GM12878 (cell line): ENCODE data around the gene ESR2. TPM values are rescaled to one million over a fixed set of nuclear protein-coding genes. Genes with fewer than 3 reads are reported as not detected.

Experiments used
- ATAC-seq: fragments of 200-7000 bp; cut with Tn5 transposase; 3 replicates; pipeline ENCODE4 v1.9.1; 2020; ENCODE audit warnings: mild to moderate bottlenecking, moderate library complexity
- BruUV-seq: library from RNA; stranded (reverse); fragments of 400-500 nt; replicated peaks from 2 replicates; lab custom pipeline; 2021; lab: Mats Ljungman, UMichigan
- CTCF ChIA-PET: fragments of 300-600 bp; sonication (Branson Sonifier 250); formaldehyde crosslinking; extraction: SDS; loops from one replicate; lab custom pipeline; 2021; ENCODE audit warnings: inconsistent platforms; lab: Yijun Ruan, JAX
- POLR2A ChIA-PET: fragments of 350-600 bp; formaldehyde crosslinking; extraction: SDS; loops from one replicate; lab custom pipeline; 2021; ENCODE audit warnings: inconsistent platforms; lab: Charles Lee
- RAD21 ChIA-PET: fragments of 300-600 bp; sonication (Branson Sonifier 250); formaldehyde crosslinking; loops from one replicate; lab custom pipeline; 2023; ENCODE audit warnings: antibody characterized with exemption; ENCODE audit not compliant: unreplicated experiment; lab: Charles Lee
- SMC1A ChIA-PET: fragments of 300-600 bp; sonication (Branson Sonifier 250); formaldehyde crosslinking; loops from one replicate; lab custom pipeline; 2023; ENCODE audit not compliant: unreplicated experiment, uncharacterized antibody; lab: Charles Lee
- DNase-seq: peaks from one replicate; pipeline ENCODE4 v3.0.0-alpha.2; 2011; ENCODE audit warnings: low read depth, low spot score
- FAIRE-seq: peaks from 3 replicates; lab custom pipeline; 2011; peaks lifted over from hg19 to GRCh38; lab: Jason Lieb, UNC
- H2AFZ ChIP-seq: 2 replicates; pipeline ENCODE4 v1.6.0; 2011; ENCODE audit warnings: low read depth, low read length, control low read depth; ENCODE audit not compliant: control insufficient read depth
- H3K27ac ChIP-seq: 2 replicates; pipeline ENCODE4 v1.5.1; 2011; ENCODE audit warnings: control low read depth; ENCODE audit not compliant: control insufficient read depth, insufficient read depth
- H3K27me3 ChIP-seq, 2 experiments: replicated peaks in 1 of 2; 2 replicates each; pipeline versions ENCODE4 v1.6.0 to v1.6.1; 2011; ENCODE audit warnings: low read length in 1 of 2; ENCODE audit not compliant: control insufficient read depth in 2 of 2, insufficient read depth in 2 of 2
- H3K36me3 ChIP-seq, 2 experiments: 2 replicates each; pipeline ENCODE4 v1.5.1; 2011; ENCODE audit warnings: low read length in 1 of 2; ENCODE audit not compliant: control insufficient read depth in 2 of 2, insufficient read depth in 2 of 2
- H3K4me1 ChIP-seq: 2 replicates; pipeline ENCODE4 v1.6.1; 2011; ENCODE audit warnings: mild to moderate bottlenecking, low read length, moderate library complexity, mixed read lengths; ENCODE audit not compliant: control insufficient read depth, insufficient read depth
- H3K4me2 ChIP-seq: 2 replicates; pipeline ENCODE4 v1.6.0; 2011; ENCODE audit warnings: control low read depth; ENCODE audit not compliant: control insufficient read depth, insufficient read depth
- H3K4me3 ChIP-seq: fragments of 200-600 bp; sonication (generic); 2 replicates; pipeline ENCODE4 v1.5.1; 2016
- H3K79me2 ChIP-seq: 2 replicates; pipeline ENCODE4 v1.6.0; 2011; ENCODE audit warnings: low read length; ENCODE audit not compliant: control insufficient read depth, insufficient read depth
- H3K9ac ChIP-seq: 2 replicates; pipeline ENCODE4 v1.8.0; 2011; ENCODE audit warnings: low read length, control low read depth, mixed read lengths; ENCODE audit not compliant: control insufficient read depth, insufficient read depth
- H3K9me3 ChIP-seq: replicated peaks from 3 replicates; pipeline ENCODE4 v1.5.1; 2011; ENCODE audit warnings: mild to moderate bottlenecking, low read length; ENCODE audit not compliant: control insufficient read depth, insufficient read depth
- H4K20me1 ChIP-seq: 2 replicates; pipeline ENCODE4 v1.6.0; 2011; ENCODE audit not compliant: control insufficient read depth, insufficient read depth
- BRCA1 ChIP-seq: IDR thresholded peaks from 2 replicates; pipeline ENCODE4 v1.6.1; 2011; ENCODE audit warnings: low read depth, low read length, improper control_type of control experiment
- CBFB ChIP-seq: IDR thresholded peaks from 2 replicates; pipeline ENCODE4 v1.6.1; 2016; ENCODE audit warnings: antibody characterized with exemption, low read depth
- HDAC2 ChIP-seq: fragments of 200-600 bp; sonication (generic); IDR thresholded peaks from 2 replicates; pipeline ENCODE4 v1.6.1; 2017
- MAX ChIP-seq: IDR thresholded peaks from 2 replicates; pipeline ENCODE4 v1.6.1; 2012; ENCODE audit warnings: low read depth, low read length, improper control_type of control experiment
- NR2C2 ChIP-seq: IDR thresholded peaks from 2 replicates; pipeline ENCODE4 v1.6.1; 2011; ENCODE audit warnings: borderline replicate concordance, low read depth; ENCODE audit not compliant: control insufficient read depth, insufficient read length
- POU2F2 ChIP-seq: IDR thresholded peaks from 3 replicates; pipeline ENCODE4 v1.6.1; 2011; ENCODE audit warnings: low read depth, mild to moderate bottlenecking, low read length, borderline replicate concordance
- SIX5 ChIP-seq: IDR thresholded peaks from 2 replicates; pipeline ENCODE4 v1.6.1; 2011; ENCODE audit warnings: mild to moderate bottlenecking, low read depth, low read length, moderate library complexity; ENCODE audit not compliant: severe bottlenecking
- SUZ12 ChIP-seq: fragments of 200-600 bp; sonication (generic); IDR thresholded peaks from one replicate; pipeline ENCODE4 v1.6.1; 2018; ENCODE audit warnings: antibody characterized with exemption, mild to moderate bottlenecking; ENCODE audit not compliant: unreplicated experiment
- TCF12 ChIP-seq: IDR thresholded peaks from 2 replicates; pipeline ENCODE4 v1.6.1; 2011; ENCODE audit warnings: low read depth, mild to moderate bottlenecking, low read length
- WRNIP1 ChIP-seq: IDR thresholded peaks from 2 replicates; pipeline ENCODE4 v1.6.1; 2011; ENCODE audit warnings: low read depth, low read length, improper control_type of control experiment, borderline replicate concordance
- ZNF687 ChIP-seq: fragments of 450-650 bp; IDR thresholded peaks from 2 replicates; pipeline ENCODE4 v1.6.1; 2017; ENCODE audit warnings: mild to moderate bottlenecking, moderate library complexity
- WGBS: methylation state at CpG from one replicate; pipeline ENCODE4 v1.1.6; 2016; ENCODE audit warnings: low lambda C conversion rate; ENCODE audit not compliant: insufficient replicate concordance, insufficient coverage; ENCODE audit errors: missing lambda C conversion rate; 5-methylcytosine and 5-hydroxymethylcytosine counted together
- in situ Hi-C: fragments of 300-500 bp; cut with MboI; formaldehyde crosslinking; loops from 9 replicates; pipeline ENCODE4 v1.14.3; 2018; ENCODE audit warnings: mixed read lengths
- intact Hi-C: fragments of 100-400 bp; cut with micrococcal nuclease; formaldehyde crosslinking; loops from one replicate; pipeline ENCODE4 v1.14.2; 2022; ENCODE audit not compliant: unreplicated experiment
- polyA plus RNA-seq, 11 experiments: library from polyadenylated mRNA; depleted of rRNA in 4 of 11; unstranded in 6 of 11; stranded (reverse) in 5 of 11; fragments of >200 nt; fragmentation: Nextera tagmentation in 4 of 11; fragmentation: Illumina TruSeq in 1 of 11; extraction: Ambion mirVana in 4 of 11; extraction: Trizol in 1 of 11; gene quantifications; 1 replicate in 1 of 11; 2 replicates in 10 of 11; pipeline versions ENCODE4 v1.2.1 to v1.2.3, GENCODE V29; 2011 to 2016; ENCODE audit warnings: inconsistent platforms in 2 of 11, missing spikeins in 2 of 11, low read depth in 1 of 11
- total RNA-seq, 4 experiments: library from RNA; depleted of rRNA in 3 of 4; stranded (reverse); fragments of >200 nt in 3 of 4; fragmentation: Illumina TruSeq in 1 of 4; extraction: Trizol in 1 of 4; gene quantifications; 2 replicates each; pipeline versions ENCODE4 v1.2.1 to v1.2.3, GENCODE V29; 2013 to 2021

Gene ESR2
- total and polyA plus RNA-seq, 10 of the 15 experiments (the other 5 are each of a cell fraction or from before 2014, with no cell fraction given), result 0.29 to 2.6 (median 0.81) TPM

- in situ Hi-C loops, result no loop called here
- no peak for FAIRE-seq
- peaks cover 9 to 15% of the 10 kb centered on the region in 2 experiments; a peak in 3 of 4 replicates for H3K36me3 ChIP-seq
- no peak for TF ChIP-seq NR2C2
- TF ChIP-seq MAX, result no peak
- TF ChIP-seq SUZ12, result no peak
- TF ChIP-seq HDAC2, result no peak
- TF ChIP-seq WRNIP1, result no peak
- TF ChIP-seq CBFB, result no peak
- no peak for TF ChIP-seq BRCA1
- TF ChIP-seq POU2F2, result no peak
- no peak for TF ChIP-seq TCF12
- TF ChIP-seq ZNF687, result no peak
- TF ChIP-seq SIX5, result no peak
- no peak overlapping the region for H3K9ac ChIP-seq
- SMC1A ChIA-PET, result no interaction called here
- H3K4me1 ChIP-seq, result no peaks in the 10 kb centered on the region
- no peaks in the 10 kb centered on the region for H4K20me1 ChIP-seq
- intact Hi-C loops, result no loop called here
- CTCF ChIA-PET, result interaction anchor here (1.3 kb wide), 1 partner anchor 188 kb away, joined by 3 read pairs; no protein-coding TSS in a partner anchor
- POLR2A ChIA-PET, result no interaction called here
- no peak overlapping the region for H3K27ac ChIP-seq
- no peaks in the 10 kb centered on the region for H3K9me3 ChIP-seq
- H3K27me3 ChIP-seq, result no peaks in the 10 kb centered on the region
- H3K4me3 ChIP-seq, result no peak overlapping the region
- no peaks in the 10 kb centered on the region for H3K79me2 ChIP-seq
- RAD21 ChIA-PET, result interaction anchor here (1.4 kb wide), 1 partner anchor 153 kb away, joined by 3 read pairs; no protein-coding TSS in a partner anchor
- WGBS, result 76% methylated on average over 6 of the region's 6 CpGs
- H2AFZ ChIP-seq, result no peak overlapping the region
- H3K4me2 ChIP-seq, result no peak overlapping the region
- no peak for ATAC-seq
- no peak for DNase-seq
- BruUV-seq, result no TSS peak
These were observed 178.8 kb downstream of the ESR2 start for GRCh38 chr14:64115401-64115800.
